ENCODE data around the gene CFAP157.
A peak's percentile ranks its signal among the peaks of the same experiment; 100 is the strongest.

The CFAP157 gene

GRCh38 chr9:127693697-127694096, 13.1 kb upstream of the CFAP157 start:
- no peak for DNase-seq

- DNase-seq: no peak
Measured at GRCh38 chr9:127694890-127695720, 11.7 kb upstream of the CFAP157 start.

- no peak for DNase-seq
Measured at GRCh38 chr9:127697575-127697974, 9.2 kb upstream of the CFAP157 start.

GRCh38 chr9:127698386-127698785, 8.4 kb upstream of the CFAP157 start:
- DNase-seq: no peak

GRCh38 chr9:127698985-127699670, 7.7 kb upstream of the CFAP157 start:
- no peak for DNase-seq

- no peak for DNase-seq
Measured at GRCh38 chr9:127700140-127700539, 6.6 kb upstream of the CFAP157 start.

- no peak for DNase-seq
Measured at GRCh38 chr9:127700594-127701255, 6.1 kb upstream of the CFAP157 start.

GRCh38 chr9:127703289-127703946, 3.4 kb upstream of the CFAP157 start:
- DNase-seq: no peak

- DNase-seq: no peak
Measured at GRCh38 chr9:127705577-127706379, 1.0 kb upstream of the CFAP157 start.

- no peak for DNase-seq
Measured at GRCh38 chr9:127707766-127708165, 978 bp downstream of the CFAP157 start.

- no peak for DNase-seq
Measured at GRCh38 chr9:127708952-127709587, 2.3 kb downstream of the CFAP157 start.

- no peak for DNase-seq
Measured at GRCh38 chr9:127710204-127710783, 3.5 kb downstream of the CFAP157 start.

- DNase-seq: no peak
Measured at GRCh38 chr9:127711226-127711701, 4.5 kb downstream of the CFAP157 start.

GRCh38 chr9:127711831-127712274, 5.1 kb downstream of the CFAP157 start:
- no peak for DNase-seq

- DNase-seq: no peak
Measured at GRCh38 chr9:127712371-127712770, 5.6 kb downstream of the CFAP157 start.

- no peak for DNase-seq
Measured at GRCh38 chr9:127712867-127713266, 6.1 kb downstream of the CFAP157 start.

- DNase-seq: no peak
Measured at GRCh38 chr9:127714020-127714750, 7.4 kb downstream of the CFAP157 start.

GRCh38 chr9:127714951-127715469, 8.2 kb downstream of the CFAP157 start:
- no peak for DNase-seq

- peak; percentile 85 for DNase-seq
Measured at GRCh38 chr9:127715470-127716337, 8.9 kb downstream of the CFAP157 start, which contains the start of the genes PTRH1 and TTC16. TSS of gene PTRH1 (minus strand) at chr9:127715663. CDS start at chr9:127715639, 24 bp downstream. TSS of gene TTC16 (plus strand) at chr9:127716079. CDS start at chr9:127716146, 67 bp downstream.
